ENCODE results near the gene FAM170B. TPM values are rescaled to one million over a fixed set of nuclear protein-coding genes. Genes with fewer than 3 reads are reported as not detected.

Gene FAM170B
- total RNA-seq, 1 experiment from 2014 or later = not detected

DNA sequence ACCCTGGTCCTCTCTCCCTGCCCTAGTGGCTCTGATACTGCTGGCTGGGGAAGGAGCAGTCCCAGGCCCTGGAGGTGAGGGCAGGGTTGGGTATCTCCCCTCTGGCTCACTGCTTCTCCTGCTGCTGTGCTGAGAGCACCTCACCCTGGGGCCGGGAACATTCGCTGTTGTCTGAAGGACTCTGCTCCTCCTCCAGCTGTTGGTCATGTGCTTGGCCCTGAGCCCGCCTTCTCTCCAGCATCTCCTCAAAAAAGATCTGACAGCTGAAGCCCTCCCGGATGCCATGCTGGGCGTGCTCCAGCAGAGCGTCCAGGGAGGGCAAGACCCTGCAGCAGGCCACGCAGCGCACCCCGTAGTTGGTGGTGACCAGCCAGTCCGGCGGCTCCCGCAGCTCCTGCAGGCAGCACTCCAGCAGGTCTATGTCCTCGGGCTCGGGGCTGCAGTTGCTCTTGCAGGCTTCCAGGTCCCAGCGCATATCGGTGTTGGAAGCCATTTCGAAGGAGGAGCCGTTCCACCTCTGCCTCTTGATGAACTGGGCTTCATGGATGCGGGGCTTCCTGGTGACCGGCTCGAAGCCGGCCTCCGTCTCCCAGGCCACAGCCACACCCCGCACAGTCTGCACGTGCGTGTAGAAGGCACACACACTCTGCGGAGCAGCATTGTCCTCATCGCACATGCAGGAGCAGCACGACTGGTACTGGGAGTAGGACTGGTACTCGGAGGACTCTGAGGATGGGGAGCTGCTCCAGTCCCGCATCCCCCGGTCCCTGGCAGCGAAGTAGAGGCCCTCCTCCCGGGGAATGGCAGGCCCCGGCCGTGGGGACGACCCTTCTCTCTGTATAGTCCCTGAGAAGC, 2.1 kb downstream of the FAM170B start:
- Mint-ChIP-seq H3K4me1 (ENCODE audit: low read depth, unreplicated experiment) (no peaks in the 10 kb centered on the region), H3K4me3 (ENCODE audit: low read depth, unreplicated experiment) (no peak overlapping the region), H3K9me3 (ENCODE audit: low read depth, unreplicated experiment) (peaks cover 3% of the 10 kb centered on the region), H3K36me3 (ENCODE audit: insufficient read depth, unreplicated experiment) (no peaks in the 10 kb centered on the region), H3K27me3 (ENCODE audit: unreplicated experiment) (peaks cover 55% of the 10 kb centered on the region), H3K27ac (ENCODE audit: unreplicated experiment) (no peak overlapping the region)
- intact Hi-C loops (cut with micrococcal nuclease; ENCODE audit: unreplicated experiment) = no loop called here
- no TSS peak for BruUV-seq (replicated peaks)
- DNase-seq = no peak
- TF ChIP-seq CTCF (IDR thresholded peaks at IDR 0.05; ENCODE audit: unreplicated experiment) = no peak
- CTCF ChIA-PET = no interaction called here

GRCh38 chr10:49129376-49129775, 4.4 kb downstream of the FAM170B start:
- DNase-seq = no peak
- intact Hi-C loops (cut with micrococcal nuclease; ENCODE audit: unreplicated experiment) = no loop called here
- BruUV-seq (replicated peaks) = no TSS peak
- peaks cover 3% of the 10 kb centered on the region for H3K9me3 Mint-ChIP-seq (ENCODE audit: low read depth, unreplicated experiment)
- TF ChIP-seq CTCF (IDR thresholded peaks at IDR 0.05; ENCODE audit: unreplicated experiment) = no peak
- no peaks in the 10 kb centered on the region for H3K36me3 Mint-ChIP-seq (ENCODE audit: insufficient read depth, unreplicated experiment)
- H3K4me3 Mint-ChIP-seq (ENCODE audit: low read depth, unreplicated experiment) = no peak overlapping the region
- no peak overlapping the region for H3K27ac Mint-ChIP-seq (ENCODE audit: unreplicated experiment)
- CTCF ChIA-PET = no interaction called here
- H3K27me3 Mint-ChIP-seq (ENCODE audit: unreplicated experiment) = peaks cover 31% of the 10 kb centered on the region
- H3K4me1 Mint-ChIP-seq (ENCODE audit: low read depth, unreplicated experiment) = no peaks in the 10 kb centered on the region

DNA sequence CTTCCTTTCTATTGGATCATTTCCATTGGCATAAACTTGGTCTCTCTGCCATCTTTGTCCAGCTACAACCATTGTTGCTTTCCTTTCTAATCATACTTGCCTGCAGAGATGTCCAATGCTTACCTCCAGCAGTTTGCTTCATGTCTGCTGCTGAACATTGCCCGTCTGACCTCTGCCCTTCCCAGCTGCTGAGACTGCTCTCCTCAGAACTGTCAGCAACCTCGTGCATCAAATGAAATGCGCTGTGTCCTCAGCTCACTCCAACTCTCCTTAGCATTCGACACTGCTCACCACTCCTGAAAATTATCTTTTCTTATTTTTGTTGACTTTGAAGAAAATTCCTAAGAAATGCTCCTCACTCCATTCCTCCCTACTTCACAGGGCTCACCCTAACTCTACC, 5.0 kb downstream of the FAM170B start:
- TF ChIP-seq CTCF (IDR thresholded peaks at IDR 0.05; ENCODE audit: unreplicated experiment) = no peak

DNA sequence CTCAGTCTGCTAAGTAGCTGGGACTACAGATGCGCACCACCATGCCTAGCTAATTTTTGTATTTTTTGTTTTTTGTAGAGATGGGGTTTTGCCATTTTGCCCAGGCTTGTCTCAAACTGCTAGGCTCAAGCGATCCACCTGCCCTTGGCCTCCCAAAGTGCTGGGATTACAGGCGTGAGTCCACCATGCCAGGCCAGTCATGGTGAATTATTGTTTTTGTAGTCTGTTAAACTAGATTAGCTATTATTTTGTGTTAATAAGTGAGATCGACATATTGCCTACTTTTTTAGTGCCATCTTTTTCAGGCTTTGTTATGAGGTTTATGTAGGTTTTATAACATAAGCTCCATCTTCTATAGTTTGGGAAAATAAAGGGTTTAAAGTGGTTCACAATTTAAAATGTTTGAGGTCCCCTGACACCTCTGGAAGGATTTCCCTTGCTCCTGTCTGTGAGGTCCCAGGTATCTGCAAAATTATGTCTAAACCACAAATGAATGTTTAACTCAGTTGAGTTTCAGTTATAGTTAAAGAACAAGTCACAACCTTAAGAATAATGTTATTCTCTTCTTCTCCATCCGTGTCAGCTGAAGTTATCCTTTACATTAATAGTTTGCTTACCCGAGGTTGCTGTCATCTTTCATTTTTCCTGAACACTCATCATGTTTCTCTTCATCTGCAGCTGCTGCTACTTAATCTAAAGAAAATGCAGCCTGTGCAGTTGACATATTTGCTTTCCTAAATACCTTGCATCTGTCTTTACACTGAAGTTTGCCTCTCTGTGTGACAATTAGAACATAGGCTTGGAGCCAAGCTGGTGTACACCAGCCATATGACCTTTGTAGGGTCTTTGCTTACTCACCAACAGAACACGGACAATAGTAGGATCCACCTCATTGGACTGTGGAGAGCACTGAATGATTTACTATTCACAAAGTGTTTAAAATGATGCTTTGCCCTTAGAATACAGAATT, 9.6 kb downstream of the FAM170B start:
- CTCF ChIA-PET = no interaction called here
- Mint-ChIP-seq H3K4me3 (ENCODE audit: low read depth, unreplicated experiment) (no peak overlapping the region), H3K27ac (ENCODE audit: unreplicated experiment) (no peak overlapping the region), H3K36me3 (ENCODE audit: insufficient read depth, unreplicated experiment) (no peaks in the 10 kb centered on the region), H3K9me3 (ENCODE audit: low read depth, unreplicated experiment) (peaks cover 2% of the 10 kb centered on the region), H3K27me3 (ENCODE audit: unreplicated experiment) (peaks cover 44% of the 10 kb centered on the region), H3K4me1 (ENCODE audit: low read depth, unreplicated experiment) (no peaks in the 10 kb centered on the region)
- DNase-seq = no peak
- no peak for TF ChIP-seq CTCF (IDR thresholded peaks at IDR 0.05; ENCODE audit: unreplicated experiment)
- intact Hi-C loops (cut with micrococcal nuclease; ENCODE audit: unreplicated experiment) = no loop called here
- BruUV-seq (replicated peaks) = no TSS peak

More for the DNA sequence above, 5.0 kb downstream of the FAM170B start:
- Mint-ChIP-seq H3K27ac (ENCODE audit: unreplicated experiment) (no peak overlapping the region), H3K36me3 (ENCODE audit: insufficient read depth, unreplicated experiment) (no peaks in the 10 kb centered on the region), H3K4me3 (ENCODE audit: low read depth, unreplicated experiment) (no peak overlapping the region), H3K9me3 (ENCODE audit: low read depth, unreplicated experiment) (peaks cover 3% of the 10 kb centered on the region), H3K4me1 (ENCODE audit: low read depth, unreplicated experiment) (no peaks in the 10 kb centered on the region), H3K27me3 (ENCODE audit: unreplicated experiment) (peaks cover 26% of the 10 kb centered on the region)
- intact Hi-C loops (cut with micrococcal nuclease; ENCODE audit: unreplicated experiment) = no loop called here
- BruUV-seq (replicated peaks) = no TSS peak
- no peak for DNase-seq
- CTCF ChIA-PET = no interaction called here

Measured in Calu3 (cell line).